ENCODE data around the gene LRRC14B. TPM values are rescaled to one million over a fixed set of nuclear protein-coding genes. Genes with fewer than 3 reads are reported as not detected.

LRRC14B gene
- total RNA-seq: not detected
- long read RNA-seq: 0 reads

DNA sequence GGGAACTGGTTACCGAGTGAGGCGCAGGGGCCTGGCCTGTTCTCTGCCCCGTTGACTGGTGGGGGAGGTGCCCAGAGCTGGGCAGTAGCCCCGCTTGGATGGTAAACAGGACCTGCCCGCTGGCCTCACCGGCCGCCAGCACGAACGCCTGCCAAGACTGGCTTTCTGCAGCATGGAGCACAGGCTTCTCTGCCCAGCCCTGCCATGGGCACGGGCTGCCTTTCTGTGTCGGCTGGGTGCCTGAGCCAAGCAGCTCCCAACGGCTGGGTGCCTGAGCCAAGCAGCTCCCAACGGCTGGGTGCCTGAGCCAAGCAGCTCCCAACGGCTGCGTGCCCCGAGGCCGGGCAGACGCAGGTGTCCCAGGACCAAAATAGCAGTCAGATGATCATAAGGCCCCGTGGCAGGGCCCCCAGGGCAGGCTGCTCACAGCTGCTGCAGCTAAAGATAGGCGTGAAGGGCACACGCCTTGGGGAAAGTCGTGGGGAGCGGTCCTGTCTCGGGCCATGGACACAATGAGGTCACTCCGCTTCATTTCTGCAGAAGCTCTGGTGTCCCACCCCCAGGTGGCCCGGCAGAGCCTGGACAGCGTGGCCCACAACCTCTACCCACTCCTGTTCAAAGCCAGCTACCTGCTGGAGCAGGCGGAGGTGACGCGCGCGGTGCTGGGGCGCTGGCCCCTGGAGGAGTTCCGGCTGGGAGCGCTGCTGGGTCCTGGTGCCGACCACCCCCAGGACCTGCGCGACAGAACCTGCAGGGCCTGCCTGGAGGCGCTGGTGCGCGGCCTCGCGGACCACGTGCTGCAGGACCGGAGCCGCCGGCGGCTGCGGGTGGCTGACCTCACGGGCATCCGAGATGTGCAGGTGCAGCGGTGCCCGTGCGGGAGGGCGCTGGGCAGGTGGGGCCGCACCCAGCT, at the start of gene LRRC14B:
TSS of gene LRRC14B (plus strand) at position 460 of the 913 bp plus-strand sequence. CDS start at position 504, 44 bp downstream.
- DNase-seq (ENCODE audit: low spot score): no peak

DNA sequence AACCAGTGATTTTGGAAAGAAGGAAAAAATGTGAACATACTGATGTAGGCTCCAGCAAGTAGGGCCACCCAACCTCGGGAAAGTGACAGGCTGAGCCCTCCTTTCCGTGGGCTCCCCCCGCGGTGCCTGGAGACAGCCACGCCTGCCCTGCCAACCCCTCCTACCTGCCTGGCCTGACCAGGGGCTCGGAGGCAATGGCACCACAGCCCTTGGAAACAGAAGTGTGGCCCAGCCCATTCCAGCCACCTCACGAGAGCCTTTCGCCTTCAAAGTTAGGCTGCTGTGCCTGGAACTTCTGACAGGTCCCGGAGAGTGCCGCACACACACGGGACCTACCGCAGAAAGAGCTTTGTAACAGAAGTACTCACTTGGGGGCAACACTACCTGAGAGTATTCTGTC, 49.5 kb upstream of the LRRC14B start:
- DNase-seq (ENCODE audit: low spot score): no peak

DNA sequence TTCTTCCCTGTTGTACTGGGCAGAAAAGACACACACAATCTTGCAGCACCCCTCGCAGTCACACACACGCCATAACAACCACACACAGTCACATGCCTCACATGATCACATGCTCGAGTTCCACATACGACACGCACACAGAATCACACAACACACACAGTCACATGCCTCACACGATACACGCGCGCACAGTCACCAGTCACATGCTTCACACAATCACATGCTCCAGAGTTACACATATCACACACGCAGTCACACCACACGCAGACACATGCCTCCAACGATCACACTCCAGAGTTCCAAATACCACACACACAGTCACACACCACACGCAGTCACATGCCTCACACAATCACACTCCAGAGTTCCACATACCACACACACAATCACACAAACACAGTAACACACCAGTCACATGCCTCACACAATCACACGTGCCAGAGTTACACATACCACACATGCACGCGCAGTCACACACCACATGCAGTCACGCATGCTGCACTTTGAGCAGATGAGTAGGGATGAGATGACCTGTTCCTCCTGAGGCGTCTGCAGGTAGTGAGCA, 49.0 kb upstream of the LRRC14B start:
- no peak for DNase-seq (ENCODE audit: low spot score)

DNA sequence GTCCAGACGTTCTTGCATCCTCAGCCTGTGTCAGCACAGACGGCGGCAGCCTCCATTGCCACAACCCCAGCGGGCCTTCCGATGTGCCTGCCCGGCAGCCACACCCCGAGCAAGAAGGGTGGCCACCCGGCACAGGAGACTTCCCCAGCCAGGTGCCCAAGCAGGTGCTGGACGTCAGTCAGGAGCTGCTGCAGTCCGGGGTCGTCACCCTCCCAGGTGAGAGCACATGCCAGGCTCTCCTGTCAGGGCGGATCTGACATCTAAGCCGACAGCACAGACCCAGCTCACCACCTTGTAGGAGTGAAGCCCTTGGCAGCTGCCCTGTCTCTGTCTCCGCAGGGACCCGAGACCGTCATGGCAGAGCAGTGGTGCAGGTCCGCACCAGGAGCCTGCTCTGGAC, 48.3 kb upstream of the LRRC14B start:
- no peak for DNase-seq (ENCODE audit: low spot score)

DNA sequence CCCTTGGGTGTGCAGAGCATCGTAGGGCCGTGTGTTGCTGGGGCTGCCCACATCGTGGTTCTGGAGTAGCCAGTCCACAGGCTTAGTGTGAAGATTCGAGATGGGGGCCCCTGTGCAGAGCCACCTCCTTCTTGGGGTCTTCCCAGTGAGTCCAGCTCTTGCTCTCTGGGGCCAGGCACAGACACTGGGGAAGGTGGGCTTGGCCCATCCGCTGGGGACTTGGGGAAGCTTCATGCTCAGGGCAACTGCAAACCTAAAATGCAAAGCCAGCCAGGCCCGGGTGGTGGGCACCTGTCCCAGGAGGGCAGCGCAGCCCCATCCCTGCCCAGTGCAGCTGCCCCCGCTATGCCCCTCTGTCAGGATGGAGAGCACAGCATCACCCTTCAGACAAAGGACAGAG, 46.4 kb upstream of the LRRC14B start:
- DNase-seq (ENCODE audit: low spot score): no peak

DNA sequence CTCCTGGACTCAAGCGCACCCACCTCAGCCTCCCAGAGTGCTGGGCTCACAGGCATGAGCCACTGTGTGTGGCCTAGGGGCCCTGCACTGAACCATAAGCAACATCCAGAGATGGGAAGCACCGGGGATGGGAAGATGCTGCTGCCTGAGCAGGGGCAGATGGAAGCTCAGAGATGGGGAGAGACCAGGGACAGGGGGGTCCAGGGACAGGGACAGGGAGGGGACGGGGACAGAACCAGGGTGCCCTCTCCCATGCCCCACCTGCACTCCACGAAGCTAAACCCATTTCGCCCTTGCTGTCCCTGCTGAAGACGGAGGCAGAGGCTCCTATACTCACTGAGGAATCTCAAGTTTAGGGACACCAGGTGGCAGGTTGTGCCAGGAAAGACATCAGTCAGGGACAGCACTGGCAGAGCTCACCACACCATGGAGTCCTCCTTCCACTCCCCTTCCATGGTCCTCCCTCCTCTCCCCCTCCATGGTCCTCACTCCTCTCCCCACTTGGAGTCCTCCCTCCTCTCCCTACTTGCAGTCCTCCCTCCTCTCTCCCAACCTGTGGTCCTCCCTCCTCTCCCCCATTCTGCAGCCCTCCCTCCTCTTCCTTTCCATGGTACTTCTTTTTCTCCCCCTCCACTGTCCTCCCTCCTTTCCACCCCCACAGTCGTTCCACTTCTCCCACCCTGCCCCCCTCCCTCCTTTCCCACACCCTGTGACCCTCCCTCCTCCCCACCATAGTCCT, 45.5 kb upstream of the LRRC14B start:
- DNase-seq (ENCODE audit: low spot score): peak; percentile 55

DNA sequence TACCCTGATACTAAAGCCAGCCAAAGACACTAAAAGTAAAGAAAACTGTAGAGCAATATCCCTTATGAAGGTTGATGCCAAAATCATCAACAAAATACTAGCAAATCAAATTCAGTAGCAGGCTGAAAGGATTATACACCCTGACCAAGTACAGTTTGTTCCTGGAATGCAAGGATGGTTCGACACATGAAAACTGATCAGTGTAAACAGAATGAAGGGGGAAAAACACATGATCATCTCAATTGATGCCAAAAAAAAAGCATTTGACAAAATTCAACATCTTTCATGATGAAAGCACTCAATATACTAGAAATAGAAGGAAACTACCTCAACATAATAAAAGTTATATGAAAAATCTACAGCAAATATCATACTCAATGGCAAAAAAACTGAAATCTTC, 43.5 kb upstream of the LRRC14B start:
- no peak for DNase-seq (ENCODE audit: low spot score)

DNA sequence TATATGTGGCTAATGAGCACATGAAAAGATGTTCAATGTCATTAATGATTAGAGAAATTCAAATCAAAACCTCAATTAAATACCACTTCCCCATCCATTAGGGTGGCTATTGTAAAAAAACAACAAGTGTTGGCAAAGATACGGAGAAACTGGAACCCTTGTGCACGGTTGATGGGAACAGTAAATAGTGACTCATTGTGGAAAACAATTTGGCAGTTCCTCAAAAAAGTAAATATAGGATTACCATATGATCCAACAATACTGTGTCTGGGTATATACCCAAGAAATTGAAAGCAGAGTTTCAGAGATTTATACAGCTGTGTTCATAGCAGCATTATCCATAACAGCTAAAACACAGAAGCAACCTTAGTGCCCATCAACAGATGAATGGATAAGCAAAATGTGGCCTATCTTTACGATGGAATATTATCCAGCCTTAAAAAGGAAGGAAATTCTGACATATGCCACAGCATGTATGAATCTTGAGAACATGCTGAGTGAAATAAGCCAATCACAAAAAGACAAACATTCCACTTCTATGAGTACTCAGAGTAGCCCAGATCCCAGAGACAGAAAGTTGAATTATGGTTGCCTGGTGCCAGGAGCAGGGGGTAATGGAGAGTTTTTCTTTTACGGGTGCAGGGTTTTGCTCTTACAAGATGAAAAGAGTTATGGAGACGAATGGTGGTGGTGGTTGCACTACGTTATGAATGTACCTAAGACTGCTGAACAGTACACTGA, 41.4 kb upstream of the LRRC14B start:
- DNase-seq (ENCODE audit: low spot score): no peak

DNA sequence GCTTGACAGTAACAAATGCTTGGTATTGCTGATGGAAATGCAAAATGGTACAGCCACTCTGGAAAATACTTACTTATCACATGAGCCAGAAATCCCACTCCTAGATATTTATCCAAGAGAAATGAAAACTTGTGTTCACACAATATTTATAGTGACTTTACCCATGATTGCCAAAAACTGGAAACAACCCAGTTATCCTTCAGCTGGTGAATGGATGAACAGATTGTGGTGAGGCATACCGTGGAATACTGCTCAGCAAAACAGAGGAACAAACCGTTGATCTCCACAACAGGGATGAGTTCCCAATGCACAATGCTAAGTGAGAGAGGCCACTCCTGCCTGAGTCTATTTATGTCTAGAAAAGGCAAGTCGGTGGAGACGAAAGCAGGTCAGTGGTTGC, 40.5 kb upstream of the LRRC14B start:
- DNase-seq (ENCODE audit: low spot score): peak; percentile 18

DNA sequence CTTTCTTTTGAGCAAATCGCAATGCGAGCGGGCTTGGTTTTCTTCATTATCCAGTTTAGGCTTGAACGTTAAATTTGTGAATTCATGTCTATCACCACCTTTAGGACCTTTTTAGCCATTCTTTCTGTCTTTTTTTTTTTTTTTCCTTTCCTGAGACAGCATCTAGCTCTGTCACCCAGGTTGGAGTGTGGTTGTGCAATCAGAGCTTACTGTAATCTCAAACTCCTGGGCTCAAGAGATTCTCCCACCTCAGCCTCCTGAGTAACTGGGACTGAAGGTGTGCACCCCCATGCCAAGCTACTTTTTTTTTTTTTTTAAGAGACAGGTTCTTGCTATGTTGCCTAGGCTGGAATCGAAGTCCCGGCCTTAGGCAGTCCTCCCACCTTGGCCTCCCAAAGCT, 39.2 kb upstream of the LRRC14B start:
- DNase-seq (ENCODE audit: low spot score): peak; percentile 33

DNA sequence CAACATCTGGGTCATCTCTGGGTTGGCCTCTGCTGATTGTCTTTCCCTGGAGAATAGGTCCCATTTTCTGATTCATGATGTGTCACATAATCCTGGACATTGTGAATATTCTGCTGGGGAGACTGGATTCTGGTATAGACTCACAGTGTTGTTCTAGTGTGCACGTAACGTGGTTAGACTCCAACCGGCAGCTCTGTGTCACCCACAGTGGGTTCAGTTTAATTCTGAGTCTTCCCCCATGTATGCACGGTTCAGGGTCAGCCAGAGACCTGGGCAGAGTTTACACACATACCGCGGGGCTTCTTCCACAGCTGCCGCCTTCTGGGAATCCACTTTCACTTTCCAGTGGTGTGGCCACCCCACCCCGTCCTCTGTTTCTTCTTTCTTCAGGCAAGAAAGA, 38.0 kb upstream of the LRRC14B start:
- peak; percentile 79 for DNase-seq (ENCODE audit: low spot score)

DNA sequence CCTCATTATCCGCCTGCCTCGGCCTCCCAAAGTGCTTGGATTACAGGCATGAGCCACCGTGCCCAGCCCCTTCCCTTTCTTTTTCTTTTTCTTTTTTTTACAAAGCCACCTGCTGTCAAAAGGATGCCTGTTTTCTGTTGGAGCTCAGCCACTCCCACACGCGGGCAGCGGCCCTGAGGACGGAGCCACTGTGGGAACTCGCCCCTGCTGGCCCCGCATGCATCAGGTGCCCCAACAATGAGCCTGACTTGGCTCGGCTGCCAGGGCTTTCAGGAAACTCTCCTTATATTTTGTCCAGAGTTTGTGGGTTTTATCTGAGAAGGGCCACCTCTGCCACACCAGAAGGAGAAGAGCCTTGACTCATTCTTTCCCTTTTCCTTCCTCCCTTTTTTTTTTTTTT, 37.1 kb upstream of the LRRC14B start:
- peak; percentile 65 for DNase-seq (ENCODE audit: low spot score)

DNA sequence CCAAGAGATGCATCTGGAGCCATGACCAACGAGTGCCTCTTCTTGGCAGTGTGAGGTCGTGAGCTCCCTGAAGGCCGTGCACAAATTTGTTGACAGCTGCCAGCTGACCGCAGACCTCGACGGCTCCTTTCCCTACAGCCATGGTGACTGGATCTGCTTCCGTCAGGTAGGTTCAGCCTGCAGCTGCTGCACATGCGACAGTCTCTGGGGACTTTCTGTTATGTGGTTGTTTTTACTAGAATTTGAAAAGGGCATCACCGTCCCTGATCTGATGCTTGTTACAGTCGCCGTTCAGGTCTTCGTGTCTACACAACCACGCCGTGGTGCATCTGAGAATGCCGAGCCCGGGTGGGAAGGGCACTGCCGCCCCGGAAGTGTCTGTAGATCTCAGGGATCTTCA, 36.5 kb upstream of the LRRC14B start:
- peak; percentile 45 for DNase-seq (ENCODE audit: low spot score)

DNA sequence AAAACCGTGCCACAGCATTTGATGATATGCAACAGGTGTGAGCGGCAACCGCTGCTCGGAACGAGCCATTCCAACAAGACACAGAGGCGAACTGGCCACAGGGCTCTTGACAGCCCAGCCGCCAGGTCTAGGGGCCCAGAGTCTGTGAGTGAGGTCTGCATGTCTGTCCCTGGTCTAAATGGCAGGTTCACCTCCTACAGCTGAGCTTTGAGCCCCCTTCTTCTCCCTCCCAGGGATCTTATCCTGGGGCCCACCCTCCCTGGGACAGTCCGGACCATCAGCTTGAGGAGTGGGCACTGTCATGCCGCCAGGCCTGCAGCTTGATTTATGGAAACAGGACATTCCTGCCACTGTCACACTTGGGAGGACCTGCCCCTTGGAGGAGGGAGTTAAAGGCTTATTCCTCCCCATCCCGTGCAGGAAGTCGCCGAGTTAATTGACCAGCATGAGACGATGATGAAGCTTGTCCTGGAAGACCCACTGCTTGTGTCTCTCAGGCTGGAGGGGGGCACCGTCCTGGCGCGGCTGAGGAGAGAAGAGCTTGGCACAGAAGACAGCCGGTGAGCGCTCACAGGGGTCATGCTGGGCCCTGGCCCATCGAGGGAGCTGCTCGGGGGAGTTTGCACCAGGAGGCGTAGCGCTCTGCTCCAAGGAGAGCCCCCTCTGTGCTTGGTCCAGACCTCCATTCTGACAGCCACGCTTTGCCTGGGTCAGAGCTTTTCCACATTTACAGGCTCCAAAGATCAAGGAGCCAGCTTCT, 35.5 kb upstream of the LRRC14B start:
- DNase-seq (ENCODE audit: low spot score): peak; percentile 89

DNA sequence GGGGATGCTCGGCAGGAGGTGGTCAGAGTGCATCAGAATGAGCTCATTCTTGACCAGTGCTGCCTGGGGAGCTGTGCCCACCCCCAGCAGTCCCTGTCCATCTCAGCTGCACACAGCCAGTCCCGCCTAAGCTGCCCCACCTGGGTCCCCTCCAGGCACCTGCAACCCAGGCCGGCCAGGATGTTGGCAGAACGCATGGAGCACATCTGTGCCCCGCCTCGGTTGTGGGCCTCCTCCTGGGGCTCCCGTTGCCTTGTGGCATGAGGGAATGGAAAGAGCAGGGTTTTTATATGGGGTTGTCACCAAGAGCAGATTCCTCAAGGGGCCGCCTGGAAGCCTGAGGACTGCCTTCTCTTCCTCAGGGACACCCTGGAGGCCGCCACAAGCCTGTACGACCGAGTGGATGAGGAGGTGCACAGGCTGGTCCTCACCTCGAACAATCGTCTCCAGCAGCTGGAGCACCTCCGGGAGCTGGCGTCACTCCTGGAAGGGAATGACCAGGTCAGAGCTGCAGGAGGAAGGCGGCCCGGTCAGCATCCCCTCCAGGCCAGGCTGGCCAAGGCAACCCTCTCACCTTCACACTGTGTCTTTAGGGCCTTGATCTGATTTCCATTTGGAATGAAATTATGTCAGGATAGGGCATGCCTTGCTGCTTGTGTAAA, 34.8 kb upstream of the LRRC14B start:
- DNase-seq (ENCODE audit: low spot score): peak; percentile 79

DNA sequence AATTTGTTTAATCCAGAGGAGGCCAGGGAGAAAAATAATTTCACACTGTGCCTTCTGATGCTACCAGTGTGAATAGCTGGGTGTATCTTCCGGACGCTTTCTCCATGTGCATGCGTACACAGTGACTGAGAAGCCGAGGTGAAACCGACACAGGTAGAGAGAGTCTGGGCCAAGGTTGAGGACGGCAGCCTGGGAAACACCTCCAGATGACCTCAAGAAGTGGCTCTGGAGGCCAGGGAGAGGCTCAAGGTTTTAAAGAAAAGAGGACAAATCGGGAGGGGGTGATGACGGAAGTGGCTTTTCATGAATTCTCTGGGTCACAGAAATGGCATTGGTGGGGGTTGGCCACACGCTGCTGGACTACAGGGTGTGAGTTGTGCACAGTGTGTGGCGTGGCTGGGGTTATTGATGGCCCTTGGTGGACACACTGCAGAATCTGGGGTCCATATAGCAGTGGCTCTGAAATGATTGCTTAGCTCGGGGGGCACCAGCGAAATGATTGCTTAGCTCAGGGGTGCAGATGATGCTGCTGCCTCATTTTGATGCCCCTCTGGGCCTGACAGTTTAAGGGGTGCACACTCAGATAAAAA, 34.1 kb upstream of the LRRC14B start:
- DNase-seq (ENCODE audit: low spot score): peak; percentile 53

DNA sequence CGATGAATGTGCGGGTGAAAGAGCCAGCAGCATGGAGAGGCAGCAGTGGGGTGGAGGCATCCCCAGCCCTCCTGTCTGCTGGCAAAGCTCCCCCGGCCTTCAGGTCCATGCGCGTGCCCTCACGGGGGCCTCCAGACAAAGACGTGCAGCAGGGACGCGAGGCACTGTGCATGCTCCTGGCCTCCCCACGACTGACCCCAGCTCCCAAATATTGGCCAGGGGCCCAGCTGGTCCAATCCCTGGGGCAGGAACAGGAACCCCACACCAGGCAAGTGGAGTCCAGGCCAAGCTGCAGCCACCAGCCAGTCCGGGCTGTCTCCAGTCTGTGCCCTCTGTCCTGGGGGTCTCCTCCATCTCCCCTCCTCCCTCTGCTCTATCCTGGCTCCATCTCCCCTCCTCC, 33.5 kb upstream of the LRRC14B start:
- peak; percentile 47 for DNase-seq (ENCODE audit: low spot score)

DNA sequence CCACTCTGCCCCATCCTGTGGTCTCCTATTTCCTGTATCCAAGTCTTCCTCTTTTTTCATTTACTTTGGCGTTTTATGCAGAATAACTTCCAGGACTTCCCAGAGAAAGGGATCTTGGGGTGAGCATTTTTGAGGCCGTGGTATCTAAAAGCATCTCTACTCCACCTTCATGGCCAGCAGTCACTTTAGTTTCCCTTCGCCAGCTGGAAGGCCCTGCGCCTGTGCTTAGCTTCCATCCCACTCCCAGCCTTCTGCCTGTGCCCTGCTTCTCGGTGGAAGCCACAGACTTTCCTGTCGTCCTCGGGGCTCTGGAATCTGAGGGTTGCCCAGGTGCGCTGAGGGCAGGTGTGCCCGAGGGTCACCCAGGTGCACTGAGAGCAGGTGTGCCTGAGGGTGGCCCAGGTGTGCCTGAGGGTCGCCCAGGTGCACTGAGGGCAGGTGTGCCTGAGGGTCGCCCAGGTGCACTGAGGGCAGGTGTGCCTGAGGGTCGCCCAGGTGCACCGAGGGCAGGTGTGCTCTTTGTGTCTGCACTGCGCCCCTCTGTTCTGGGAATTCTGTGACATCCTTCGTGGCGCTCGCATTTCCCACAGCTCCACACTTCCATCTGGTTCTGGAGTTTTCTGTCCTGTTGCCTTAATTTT, 32.4 kb upstream of the LRRC14B start:
- peak; percentile 64 for DNase-seq (ENCODE audit: low spot score)

Data from mesenteric fat pad (tissue), 1 donor.